ENCODE results near the gene PGBD4. TPM values are rescaled to one million over a fixed set of nuclear protein-coding genes. Genes with fewer than 3 reads are reported as not detected.
A peak's percentile ranks its signal among the peaks of the same experiment; 100 is the strongest.

PGBD4 gene
- total RNA-seq (2014; rRNA removed; shearing (Covaris generic)) = 3.6 and 4.4 TPM in 2 replicates
- total RNA-seq (2022) = 4.1 TPM in 2 replicates
- percentile 70 among the genes with signal in this experiment for Bru-seq, nascent RNA
- percentile 57 among the genes with signal in this experiment for BruChase-seq, experiment 1, labeled RNA remaining after a 6-hour chase
- percentile 70 among the genes with signal in this experiment for BruChase-seq, experiment 2, labeled RNA remaining after a 2-hour chase
- long read RNA-seq, full-length matches to known transcripts = 3 of 3 reads
- long read RNA-seq, partial matches to known transcripts = 0 of 3 reads
- long read RNA-seq, other reads (novel, unspliced or antisense) = 0 of 3 reads

DNA sequence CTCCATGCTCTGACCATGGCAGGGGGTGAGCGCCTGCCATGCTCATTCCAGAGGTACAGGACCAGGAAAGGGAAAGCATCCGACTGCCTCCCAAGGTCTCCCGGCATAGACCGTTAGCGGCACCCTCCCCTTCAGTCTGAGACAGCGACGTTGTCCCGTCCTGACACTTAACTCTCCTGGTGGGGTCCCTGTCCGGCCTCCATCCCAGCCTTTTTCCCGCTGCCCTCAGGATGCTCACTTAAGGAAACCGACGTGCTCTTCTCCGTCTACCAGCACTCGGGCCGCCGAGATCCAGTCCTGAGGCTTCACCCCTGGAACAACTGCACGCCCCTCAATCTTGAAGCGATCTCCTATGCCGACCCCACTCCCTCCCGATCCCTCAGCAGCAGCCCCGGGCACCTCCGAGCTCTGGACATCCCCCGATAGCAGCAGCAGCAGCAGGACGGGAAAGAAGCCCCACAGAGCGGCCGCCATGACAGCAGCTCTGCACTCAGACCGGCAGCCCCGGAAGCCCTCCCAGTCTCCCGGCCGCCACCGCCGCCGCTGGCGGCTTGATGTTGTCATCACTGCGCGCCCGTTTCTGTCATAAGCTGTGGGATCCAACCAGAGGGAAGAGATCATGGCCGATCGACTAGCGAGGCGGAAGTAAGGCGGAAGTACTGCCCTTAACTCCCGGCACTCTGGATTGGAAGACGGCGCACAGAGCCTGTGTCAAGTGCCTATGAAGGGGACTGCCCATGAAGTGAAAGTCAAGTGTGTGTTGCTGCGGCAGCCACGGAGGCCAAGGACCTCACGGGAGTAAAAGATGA is at the start of gene PGBD4, which contains the start of gene EMC7:
PGBD4 (plus strand) TSS at position 718 of the 809 bp plus-strand sequence. CDS start 449 bp downstream, outside the sequence.
EMC7 (minus strand) TSS at position 497 of the 809 bp plus-strand sequence; CDS start at position 474, 23 bp downstream.
- ChIA-PET CTCF (ENCODE audit: unreplicated experiment) (no interaction called here), POLR2A (interaction anchor here (0.7 to 2.1 kb wide), 4 partner anchors 23 to 482 kb away, joined by 3 to 8 read pairs (median 4); partner anchors contain the start of genes GOLGA8B, KATNBL1 and LPCAT4)
- no peak for TF ChIP-seq EZH2phosphoT487 (IDR thresholded peaks at IDR 0.05; ENCODE audit: borderline replicate concordance, low read depth, low read length)
- TF ChIP-seq, protein P1, sequence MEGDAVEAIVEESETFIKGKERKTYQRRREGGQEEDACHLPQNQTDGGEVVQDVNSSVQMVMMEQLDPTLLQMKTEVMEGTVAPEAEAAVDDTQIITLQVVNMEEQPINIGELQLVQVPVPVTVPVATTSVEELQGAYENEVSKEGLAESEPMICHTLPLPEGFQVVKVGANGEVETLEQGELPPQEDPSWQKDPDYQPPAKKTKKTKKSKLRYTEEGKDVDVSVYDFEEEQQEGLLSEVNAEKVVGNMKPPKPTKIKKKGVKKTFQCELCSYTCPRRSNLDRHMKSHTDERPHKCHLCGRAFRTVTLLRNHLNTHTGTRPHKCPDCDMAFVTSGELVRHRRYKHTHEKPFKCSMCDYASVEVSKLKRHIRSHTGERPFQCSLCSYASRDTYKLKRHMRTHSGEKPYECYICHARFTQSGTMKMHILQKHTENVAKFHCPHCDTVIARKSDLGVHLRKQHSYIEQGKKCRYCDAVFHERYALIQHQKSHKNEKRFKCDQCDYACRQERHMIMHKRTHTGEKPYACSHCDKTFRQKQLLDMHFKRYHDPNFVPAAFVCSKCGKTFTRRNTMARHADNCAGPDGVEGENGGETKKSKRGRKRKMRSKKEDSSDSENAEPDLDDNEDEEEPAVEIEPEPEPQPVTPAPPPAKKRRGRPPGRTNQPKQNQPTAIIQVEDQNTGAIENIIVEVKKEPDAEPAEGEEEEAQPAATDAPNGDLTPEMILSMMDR (conservative IDR thresholded peaks at IDR 0.05; ENCODE audit: low read length) = no peak
- Histone ChIP-seq H4K20me1 (ENCODE audit: insufficient read depth, low read length) (no peaks in the 10 kb centered on the region), H3K4me1 (ENCODE audit: insufficient read depth, low read length, poor library complexity, severe bottlenecking) (peaks cover 24% of the 10 kb centered on the region), H2AFZ (ENCODE audit: low read length) (peak within 1 kb of the TSS; percentile 100), H3K36me3 (ENCODE audit: insufficient read depth, low read length) (peaks cover 15% of the 10 kb centered on the region), H3K4me3 (ENCODE audit: low read depth, low read length, poor library complexity, severe bottlenecking) (peak within 1 kb of the TSS; percentile 90), H3K9me3 (ENCODE audit: low read length) (peaks cover 19% of the 10 kb centered on the region; the same call in 1 of the 2 replicates), H3K79me2 (ENCODE audit: insufficient read depth, low read depth, low read length) (peaks cover 56% of the 10 kb centered on the region), H3K9me2 (ENCODE audit: insufficient read depth, low read length) (no peaks in the 10 kb centered on the region), H3K27ac (ENCODE audit: low read depth, low read length, poor library complexity, severe bottlenecking) (peak within 1 kb of the TSS; percentile 29), H3K4me2 (ENCODE audit: low read length) (peak within 1 kb of the TSS; percentile 90)
- peak; percentile 98 for DNase-seq (ENCODE audit: low spot score)
- BruUV-seq (replicated peaks) = no TSS peak
- intact Hi-C loops (cut with micrococcal nuclease; ENCODE audit: unreplicated experiment) = loop anchor here (1.0 to 5.0 kb wide), 4 partner anchors 63 to 241 kb away; partner anchors contain the start of genes AVEN, EMC4, NOP10 and NUTM1

- ChIA-PET POLR2A (interaction anchor here (0.5 to 0.8 kb wide), 2 partner anchors 11 to 19 kb away, joined by 3 read pairs; no protein-coding TSS in a partner anchor), CTCF (ENCODE audit: unreplicated experiment) (no interaction called here)
- Histone ChIP-seq H3K4me3 (ENCODE audit: low read depth, low read length, poor library complexity, severe bottlenecking) (no peak overlapping the region), H3K79me2 (ENCODE audit: insufficient read depth, low read depth, low read length) (no peaks in the 10 kb centered on the region), H2AFZ (ENCODE audit: low read length) (no peak overlapping the region), H3K9me2 (ENCODE audit: insufficient read depth, low read length) (no peaks in the 10 kb centered on the region), H3K27ac (ENCODE audit: low read depth, low read length, poor library complexity, severe bottlenecking) (no peak overlapping the region), H4K20me1 (ENCODE audit: insufficient read depth, low read length) (no peaks in the 10 kb centered on the region), H3K9me3 (ENCODE audit: low read length) (no peaks in the 10 kb centered on the region), H3K4me1 (ENCODE audit: insufficient read depth, low read length, poor library complexity, severe bottlenecking) (no peaks in the 10 kb centered on the region), H3K36me3 (ENCODE audit: insufficient read depth, low read length) (no peaks in the 10 kb centered on the region), H3K4me2 (ENCODE audit: low read length) (no peak overlapping the region)
- TF ChIP-seq, protein P1 (conservative IDR thresholded peaks at IDR 0.05; ENCODE audit: low read length) = no peak
- no peak for TF ChIP-seq EZH2phosphoT487 (IDR thresholded peaks at IDR 0.05; ENCODE audit: borderline replicate concordance, low read depth, low read length)
- intact Hi-C loops (cut with micrococcal nuclease; ENCODE audit: unreplicated experiment) = no loop called here
- BruUV-seq (replicated peaks) = no TSS peak
- no peak for DNase-seq (ENCODE audit: low spot score)
Measured at GRCh38 chr15:34054081-34054707, 47.7 kb upstream of the PGBD4 start.
